ENCODE measurements around the gene INF2. TPM values are rescaled to one million over a fixed set of nuclear protein-coding genes. Genes with fewer than 3 reads are reported as not detected.
"Not testable (repeated sequence)": the region's sequence is repeated elsewhere in the genome, so short reads cannot be mapped to it uniquely, and the experiment has no call there.

The INF2 gene
- total RNA-seq, 1 donor from 2014 or later = 26.6 TPM

DNA sequence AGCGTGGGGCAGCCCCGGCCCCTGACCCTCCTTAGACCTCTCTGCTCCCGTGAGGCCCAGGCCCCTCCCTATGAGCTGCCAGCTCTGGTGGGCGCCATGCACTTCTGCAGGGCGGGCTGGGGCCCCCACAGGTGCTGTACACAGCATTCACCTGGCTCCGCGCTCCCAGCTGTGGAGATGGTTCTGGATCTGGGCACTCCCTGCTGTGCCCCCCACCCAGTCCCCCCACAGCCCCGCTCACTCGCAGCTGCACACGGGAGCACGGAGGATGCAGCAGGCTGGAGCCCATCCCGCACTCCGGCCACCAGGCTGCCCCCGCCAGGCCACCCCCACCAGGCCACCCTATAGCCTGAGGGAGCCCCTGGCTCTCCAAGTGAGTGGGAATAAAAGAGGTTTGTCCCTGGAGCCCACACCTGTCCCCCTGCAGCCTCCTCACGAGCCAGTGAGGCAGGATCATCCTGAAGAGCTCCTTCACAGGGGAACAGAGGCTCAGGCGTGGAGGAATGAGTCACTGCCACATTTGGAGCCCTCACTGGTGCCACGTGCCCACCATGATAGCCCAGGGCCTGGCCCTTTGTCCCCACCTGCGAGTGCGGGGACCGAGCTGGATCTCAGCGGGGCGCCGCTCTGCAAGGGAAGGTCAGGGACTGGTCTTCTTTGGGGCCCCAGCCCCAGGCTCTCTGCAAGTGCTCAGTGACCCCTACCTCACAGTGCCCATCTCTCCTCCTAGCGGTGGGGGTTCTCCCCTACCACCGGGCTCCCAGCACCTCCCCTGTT is 36.5 kb downstream of the INF2 start:
- DNase-seq (ENCODE audit: low read depth) = no peak
- no peak overlapping the region for H3K4me3 ChIP-seq (ENCODE audit: low read depth, low read length)
- TF ChIP-seq, protein P1, sequence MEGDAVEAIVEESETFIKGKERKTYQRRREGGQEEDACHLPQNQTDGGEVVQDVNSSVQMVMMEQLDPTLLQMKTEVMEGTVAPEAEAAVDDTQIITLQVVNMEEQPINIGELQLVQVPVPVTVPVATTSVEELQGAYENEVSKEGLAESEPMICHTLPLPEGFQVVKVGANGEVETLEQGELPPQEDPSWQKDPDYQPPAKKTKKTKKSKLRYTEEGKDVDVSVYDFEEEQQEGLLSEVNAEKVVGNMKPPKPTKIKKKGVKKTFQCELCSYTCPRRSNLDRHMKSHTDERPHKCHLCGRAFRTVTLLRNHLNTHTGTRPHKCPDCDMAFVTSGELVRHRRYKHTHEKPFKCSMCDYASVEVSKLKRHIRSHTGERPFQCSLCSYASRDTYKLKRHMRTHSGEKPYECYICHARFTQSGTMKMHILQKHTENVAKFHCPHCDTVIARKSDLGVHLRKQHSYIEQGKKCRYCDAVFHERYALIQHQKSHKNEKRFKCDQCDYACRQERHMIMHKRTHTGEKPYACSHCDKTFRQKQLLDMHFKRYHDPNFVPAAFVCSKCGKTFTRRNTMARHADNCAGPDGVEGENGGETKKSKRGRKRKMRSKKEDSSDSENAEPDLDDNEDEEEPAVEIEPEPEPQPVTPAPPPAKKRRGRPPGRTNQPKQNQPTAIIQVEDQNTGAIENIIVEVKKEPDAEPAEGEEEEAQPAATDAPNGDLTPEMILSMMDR (IDR thresholded peaks at IDR 0.05; ENCODE audit: insufficient read depth, low read length, severe bottlenecking) = no peak

GRCh38 chr14:104726600-104727451 is 37.4 kb downstream of the INF2 start:
- no peak for DNase-seq (ENCODE audit: low read depth)
- TF ChIP-seq, protein P1 (IDR thresholded peaks at IDR 0.05; ENCODE audit: insufficient read depth, low read length, severe bottlenecking) = peak; percentile 10
- H3K36me3 ChIP-seq (ENCODE audit: control insufficient read depth, insufficient read depth, low read length) = peaks cover 3% of the 10 kb centered on the region
- H3K27me3 ChIP-seq (ENCODE audit: control insufficient read depth, insufficient read depth, low read length) = no peaks in the 10 kb centered on the region
- H3K4me3 ChIP-seq (ENCODE audit: low read depth, low read length) = no peak overlapping the region
- FAIRE-seq = no peak

More for the DNA sequence above, 36.5 kb downstream of the INF2 start:
- no peaks in the 10 kb centered on the region for H3K27me3 ChIP-seq (ENCODE audit: control insufficient read depth, insufficient read depth, low read length)
- no peak for FAIRE-seq
- peaks cover 8% of the 10 kb centered on the region for H3K36me3 ChIP-seq (ENCODE audit: control insufficient read depth, insufficient read depth, low read length)

DNA sequence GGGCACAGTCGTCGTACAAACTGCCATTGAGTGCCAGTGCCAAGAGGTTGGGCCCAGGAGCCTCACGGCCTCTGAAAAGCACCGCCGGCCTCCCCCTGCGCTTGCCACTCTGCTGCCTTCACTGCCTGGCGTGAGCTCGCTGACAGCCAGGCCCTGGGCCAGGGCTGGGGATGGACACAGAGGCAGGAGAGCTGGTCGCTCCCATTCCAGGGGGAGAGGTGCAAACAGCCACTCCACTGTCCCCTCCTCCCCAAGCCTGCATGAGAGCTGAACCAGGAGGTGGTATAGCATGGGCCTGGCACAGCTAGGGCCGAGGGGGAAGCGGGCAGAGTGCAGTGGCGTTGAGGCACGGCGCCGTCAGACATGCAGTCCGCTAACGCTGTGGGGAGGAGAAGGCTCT is 39.2 kb downstream of the INF2 start:
- TF ChIP-seq, protein P1 (IDR thresholded peaks at IDR 0.05; ENCODE audit: insufficient read depth, low read length, severe bottlenecking) = no peak
- no peaks in the 10 kb centered on the region for H3K27me3 ChIP-seq (ENCODE audit: control insufficient read depth, insufficient read depth, low read length)
- DNase-seq (ENCODE audit: low read depth) (no peak), FAIRE-seq (no peak)
- H3K4me3 ChIP-seq (ENCODE audit: low read depth, low read length) = no peak overlapping the region
- no peaks in the 10 kb centered on the region for H3K36me3 ChIP-seq (ENCODE audit: control insufficient read depth, insufficient read depth, low read length)

- not testable (repeated sequence) for DNase-seq (ENCODE audit: low read depth); H3K4me3 ChIP-seq (ENCODE audit: low read depth, low read length); FAIRE-seq; H3K27me3 ChIP-seq (ENCODE audit: control insufficient read depth, insufficient read depth, low read length); H3K36me3 ChIP-seq (ENCODE audit: control insufficient read depth, insufficient read depth, low read length)
Observed at GRCh38 chr14:104729176-104729834, 39.9 kb downstream of the INF2 start.

GRCh38 chr14:104729835-104730181 is 40.4 kb downstream of the INF2 start:
- Histone ChIP-seq H3K27me3 (ENCODE audit: control insufficient read depth, insufficient read depth, low read length) (no peaks in the 10 kb centered on the region), H3K36me3 (ENCODE audit: control insufficient read depth, insufficient read depth, low read length) (no peaks in the 10 kb centered on the region), H3K4me3 (ENCODE audit: low read depth, low read length) (no peak overlapping the region)
- no peak for DNase-seq (ENCODE audit: low read depth)
- TF ChIP-seq, protein P1 (IDR thresholded peaks at IDR 0.05; ENCODE audit: insufficient read depth, low read length, severe bottlenecking) = no peak
- no peak for FAIRE-seq

DNA sequence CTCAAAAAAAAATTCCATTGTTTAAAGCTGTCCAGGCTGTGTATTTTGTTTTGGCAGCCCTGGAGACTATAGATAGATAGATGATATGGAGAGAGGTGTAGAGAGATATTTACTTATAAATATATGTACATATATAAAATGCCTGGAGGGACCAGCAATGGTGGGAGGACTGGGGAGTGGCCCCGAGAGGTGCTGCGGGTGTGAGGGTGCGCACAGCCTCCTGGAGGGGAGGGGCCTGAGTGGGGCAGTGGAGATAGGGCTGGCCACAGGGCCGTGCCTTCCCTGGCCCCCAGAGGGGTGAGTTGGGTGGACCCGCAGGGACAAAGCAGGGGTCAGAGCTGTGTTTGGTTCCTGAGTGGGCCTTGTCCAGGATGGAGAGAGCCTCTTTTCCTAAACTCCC is 41.1 kb downstream of the INF2 start:
- H3K36me3 ChIP-seq (ENCODE audit: control insufficient read depth, insufficient read depth, low read length) = peaks cover 1% of the 10 kb centered on the region
- DNase-seq (ENCODE audit: low read depth) = no peak
- TF ChIP-seq, protein P1 (IDR thresholded peaks at IDR 0.05; ENCODE audit: insufficient read depth, low read length, severe bottlenecking) = no peak
- H3K4me3 ChIP-seq (ENCODE audit: low read depth, low read length) = no peak overlapping the region
- no peaks in the 10 kb centered on the region for H3K27me3 ChIP-seq (ENCODE audit: control insufficient read depth, insufficient read depth, low read length)
- no peak for FAIRE-seq
